ENCODE results near the gene SLC7A14. TPM values are rescaled to one million over a fixed set of nuclear protein-coding genes. Genes with fewer than 3 reads are reported as not detected.

Gene SLC7A14
- total RNA-seq, 1 donor from 2014 or later: not detected

GRCh38 chr3:170558427-170558826, 27.4 kb downstream of the SLC7A14 start:
- ATAC-seq (ENCODE audit: low read depth) (no peak), DNase-seq (no peak)
- TF ChIP-seq CTCF (IDR thresholded peaks at IDR 0.05): no peak
- Mint-ChIP-seq H3K4me3 (no peak overlapping the region), H3K27ac (no peak overlapping the region), H3K9me3 (no peaks in the 10 kb centered on the region), H3K27me3 (peaks cover 20% of the 10 kb centered on the region), H3K4me1 (no peaks in the 10 kb centered on the region), H3K36me3 (ENCODE audit: low read depth) (no peaks in the 10 kb centered on the region)
- intact Hi-C loops (cut with micrococcal nuclease): no loop called here
- CTCF ChIA-PET: no interaction called here
- POLR2A ChIA-PET: no interaction called here

- no peak overlapping the region for H3K27ac Mint-ChIP-seq
- no peaks in the 10 kb centered on the region for H3K9me3 Mint-ChIP-seq
- POLR2A ChIA-PET: no interaction called here
- no peak overlapping the region for H3K4me3 Mint-ChIP-seq
- intact Hi-C loops (cut with micrococcal nuclease): no loop called here
- DNase-seq: no peak
- no peak for TF ChIP-seq CTCF (IDR thresholded peaks at IDR 0.05)
- H3K27me3 Mint-ChIP-seq: peaks cover 22% of the 10 kb centered on the region
- H3K36me3 Mint-ChIP-seq (ENCODE audit: low read depth): no peaks in the 10 kb centered on the region
- CTCF ChIA-PET: no interaction called here
- no peak for ATAC-seq (ENCODE audit: low read depth)
- H3K4me1 Mint-ChIP-seq: no peaks in the 10 kb centered on the region
Measured at GRCh38 chr3:170555329-170555728, 30.5 kb downstream of the SLC7A14 start.

DNA sequence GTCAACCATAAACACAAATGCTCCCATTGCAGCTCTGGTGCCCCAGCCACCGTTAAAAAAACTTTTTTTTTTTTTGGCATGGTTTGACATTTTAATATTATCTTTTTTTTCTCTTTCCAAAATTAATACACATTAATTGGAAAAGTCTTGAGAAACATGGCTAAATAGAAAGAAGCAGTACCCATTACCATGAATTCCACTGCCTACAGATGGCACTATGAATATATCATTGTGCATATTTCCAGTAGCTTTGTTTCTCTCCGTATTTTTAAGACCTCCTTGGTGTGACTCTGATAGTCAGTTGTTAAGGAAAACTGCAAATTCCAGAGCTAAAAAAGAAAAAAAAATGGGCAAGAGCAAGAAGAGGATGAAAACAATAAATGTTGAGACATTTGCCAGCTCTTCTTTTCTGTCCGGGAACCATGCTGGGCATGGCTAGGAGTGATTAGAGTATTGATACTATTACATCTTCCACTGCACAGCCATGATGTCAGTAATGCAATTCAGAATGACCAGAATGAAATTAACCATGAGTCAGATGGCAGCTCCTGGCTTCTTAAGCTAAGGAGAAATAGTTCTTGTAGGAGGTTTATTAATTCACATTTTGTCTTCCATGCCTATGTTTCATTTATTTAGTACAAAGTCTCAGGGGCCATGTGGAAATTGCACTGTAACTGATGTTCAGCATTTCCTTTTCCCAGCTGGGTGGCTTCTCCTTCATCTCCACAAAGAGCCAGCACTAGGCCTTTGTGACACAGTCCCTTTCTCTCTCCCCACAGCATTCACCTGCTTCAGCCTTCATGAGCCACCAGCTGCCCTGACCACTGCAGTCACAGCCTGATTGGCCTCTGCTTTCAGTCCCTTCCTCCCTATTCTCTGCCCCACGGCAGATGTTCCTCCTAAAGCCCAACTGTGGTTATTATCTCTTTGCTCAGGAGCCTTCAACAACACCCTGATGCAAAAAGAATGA, 31.8 kb downstream of the SLC7A14 start:
- intact Hi-C loops (cut with micrococcal nuclease): no loop called here
- ChIA-PET POLR2A (interaction anchor here (0.7 kb wide), 1 partner anchor 1405 kb away, joined by 3 read pairs; no protein-coding TSS in a partner anchor), CTCF (no interaction called here)
- Mint-ChIP-seq H3K4me3 (no peak overlapping the region), H3K36me3 (ENCODE audit: low read depth) (no peaks in the 10 kb centered on the region), H3K4me1 (no peaks in the 10 kb centered on the region), H3K27me3 (peaks cover 29% of the 10 kb centered on the region), H3K9me3 (no peaks in the 10 kb centered on the region), H3K27ac (no peak overlapping the region)
- no peak for ATAC-seq (ENCODE audit: low read depth)
- no peak for TF ChIP-seq CTCF (IDR thresholded peaks at IDR 0.05)
- DNase-seq: no peak

- no peaks in the 10 kb centered on the region for H3K36me3 Mint-ChIP-seq (ENCODE audit: low read depth)
- no peak overlapping the region for H3K4me3 Mint-ChIP-seq
- no peak for ATAC-seq (ENCODE audit: low read depth)
- DNase-seq: no peak
- H3K4me1 Mint-ChIP-seq: no peaks in the 10 kb centered on the region
- no peak for TF ChIP-seq CTCF (IDR thresholded peaks at IDR 0.05)
- H3K9me3 Mint-ChIP-seq: no peaks in the 10 kb centered on the region
- H3K27ac Mint-ChIP-seq: no peak overlapping the region
- intact Hi-C loops (cut with micrococcal nuclease): no loop called here
- CTCF ChIA-PET: no interaction called here
- POLR2A ChIA-PET: no interaction called here
- H3K27me3 Mint-ChIP-seq: peaks cover 20% of the 10 kb centered on the region
Measured at GRCh38 chr3:170551252-170551651, 34.6 kb downstream of the SLC7A14 start.

DNA sequence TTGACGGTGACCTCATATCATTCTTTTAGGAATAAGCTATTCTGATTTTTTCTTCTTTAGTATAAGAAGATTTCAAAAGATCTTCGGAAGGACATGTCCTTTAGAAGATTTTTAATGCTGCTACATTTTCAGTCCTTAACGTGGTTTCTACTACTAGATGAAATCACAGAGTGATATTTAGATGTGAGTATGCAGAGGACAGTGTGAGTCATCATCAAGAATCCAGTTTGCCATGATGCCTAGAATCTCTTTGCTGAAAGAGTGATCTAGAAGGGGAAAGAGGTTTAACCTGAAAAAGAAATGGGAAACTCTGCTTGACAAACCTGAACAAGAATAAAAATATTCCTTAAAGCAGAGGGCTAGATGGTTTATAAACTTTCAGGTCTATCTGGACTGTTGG, 43.2 kb downstream of the SLC7A14 start:
- no peak for TF ChIP-seq CTCF (IDR thresholded peaks at IDR 0.05)
- intact Hi-C loops (cut with micrococcal nuclease): no loop called here
- H3K4me3 Mint-ChIP-seq: no peak overlapping the region
- ChIA-PET POLR2A (no interaction called here), CTCF (no interaction called here)
- no peaks in the 10 kb centered on the region for H3K36me3 Mint-ChIP-seq (ENCODE audit: low read depth)
- H3K27ac Mint-ChIP-seq: no peak overlapping the region
- H3K27me3 Mint-ChIP-seq: peaks cover 24% of the 10 kb centered on the region
- H3K9me3 Mint-ChIP-seq: no peaks in the 10 kb centered on the region
- ATAC-seq (ENCODE audit: low read depth): no peak
- H3K4me1 Mint-ChIP-seq: no peaks in the 10 kb centered on the region
- no peak for DNase-seq

Measured in activated B cell treated with CpG ODN at 0.5 μM for 24 hours (primary cell).